Hepatocyte (in vitro differentiated cells): Measurements from ENCODE around the gene SLX4. TPM values are rescaled to one million over a fixed set of nuclear protein-coding genes. Genes with fewer than 3 reads are reported as not detected.
A peak's percentile ranks its signal among the peaks of the same experiment; 100 is the strongest.
"Not testable (repeated sequence)": the region's sequence is repeated elsewhere in the genome, so short reads cannot be mapped to it uniquely, and the experiment has no call there.

Experiments used
- DNase-seq: peaks from one replicate; pipeline ENCODE4 v3.0.0-alpha.2; 2016; ENCODE audit warnings: low spot score
- H2AFZ ChIP-seq: fragments of 200-600 bp; sonication (generic); 2 replicates; pipeline ENCODE4 v1.6.0; 2016; ENCODE audit warnings: antibody characterized with exemption, mild to moderate bottlenecking
- H3K27ac ChIP-seq: fragments of 200-600 bp; sonication (generic); 2 replicates; pipeline ENCODE4 v1.5.1; 2016; ENCODE audit warnings: mild to moderate bottlenecking
- H3K27me3 ChIP-seq: fragments of 200-600 bp; sonication (generic); 2 replicates; pipeline ENCODE4 v1.6.1; 2016
- H3K36me3 ChIP-seq: fragments of 200-600 bp; sonication (generic); replicated peaks from 2 replicates; pipeline ENCODE4 v1.5.1; 2016; ENCODE audit warnings: low read depth; ENCODE audit not compliant: insufficient read depth
- H3K4me1 ChIP-seq: fragments of 200-600 bp; sonication (generic); 2 replicates; pipeline ENCODE4 v1.5.1; 2016; ENCODE audit warnings: mild to moderate bottlenecking, moderate library complexity; ENCODE audit not compliant: insufficient read depth
- H3K4me2 ChIP-seq: fragments of 200-600 bp; sonication (generic); 2 replicates; pipeline ENCODE4 v1.6.0; 2016
- H3K4me3 ChIP-seq: fragments of 200-600 bp; sonication (generic); 2 replicates; pipeline ENCODE4 v1.5.1; 2016; ENCODE audit warnings: mild to moderate bottlenecking
- H3K79me2 ChIP-seq: fragments of 200-600 bp; sonication (generic); 2 replicates; pipeline ENCODE4 v1.6.0; 2017; ENCODE audit warnings: mild to moderate bottlenecking
- H3K9me2 ChIP-seq: fragments of 200-600 bp; sonication (generic); replicated peaks from 2 replicates; pipeline ENCODE4 v1.6.0; 2017; ENCODE audit warnings: mild to moderate bottlenecking; ENCODE audit not compliant: insufficient read depth
- H3K9me3 ChIP-seq: fragments of 200-600 bp; sonication (generic); 2 replicates; pipeline ENCODE4 v1.5.1; 2016; ENCODE audit warnings: low read depth, mild to moderate bottlenecking
- H4K20me1 ChIP-seq: fragments of 200-600 bp; sonication (generic); 2 replicates; pipeline ENCODE4 v1.6.0; 2016; ENCODE audit warnings: mild to moderate bottlenecking; ENCODE audit not compliant: insufficient read depth, poor library complexity, severe bottlenecking
- EZH2 ChIP-seq: fragments of 200-600 bp; sonication (generic); IDR thresholded peaks from 2 replicates; pipeline ENCODE4 v1.6.1; 2016; ENCODE audit warnings: antibody characterized with exemption, mild to moderate bottlenecking, borderline replicate concordance
- EZH2phosphoT487 ChIP-seq: fragments of 200-600 bp; sonication (generic); IDR thresholded peaks from one replicate; pipeline ENCODE4 v1.6.1; 2018; ENCODE audit warnings: antibody characterized with exemption, mild to moderate bottlenecking, low read depth, moderate library complexity; ENCODE audit not compliant: unreplicated experiment, severe bottlenecking
- WGBS: methylation state at CpG from one replicate; pipeline ENCODE4 v1.1.6; 2016; ENCODE audit warnings: low lambda C conversion rate; ENCODE audit errors: missing lambda C conversion rate; 5-methylcytosine and 5-hydroxymethylcytosine counted together
- polyA plus RNA-seq: library from polyadenylated mRNA; unstranded; fragments of >200 nt; fragmentation: Nextera tagmentation; extraction: Ambion mirVana; gene quantifications from 2 replicates; pipeline ENCODE4 v1.2.1, GENCODE V29; 2016
- total RNA-seq: library from RNA; depleted of rRNA; stranded (reverse); fragments of >200 nt; gene quantifications from 2 replicates; pipeline ENCODE4 v1.2.3, GENCODE V29; 2014
- TF ChIP-seq, protein P1 (sequence below): fragments of 200-600 bp; sonication (generic); IDR thresholded peaks from 2 replicates; pipeline ENCODE4 v1.5.1; 2016; ENCODE audit warnings: antibody characterized with exemption, mild to moderate bottlenecking; ENCODE audit not compliant: poor library complexity

SLX4 gene
- total and polyA plus RNA-seq, 2 experiments from 2014 or later: 1.9 to 4.6 TPM

DNA sequence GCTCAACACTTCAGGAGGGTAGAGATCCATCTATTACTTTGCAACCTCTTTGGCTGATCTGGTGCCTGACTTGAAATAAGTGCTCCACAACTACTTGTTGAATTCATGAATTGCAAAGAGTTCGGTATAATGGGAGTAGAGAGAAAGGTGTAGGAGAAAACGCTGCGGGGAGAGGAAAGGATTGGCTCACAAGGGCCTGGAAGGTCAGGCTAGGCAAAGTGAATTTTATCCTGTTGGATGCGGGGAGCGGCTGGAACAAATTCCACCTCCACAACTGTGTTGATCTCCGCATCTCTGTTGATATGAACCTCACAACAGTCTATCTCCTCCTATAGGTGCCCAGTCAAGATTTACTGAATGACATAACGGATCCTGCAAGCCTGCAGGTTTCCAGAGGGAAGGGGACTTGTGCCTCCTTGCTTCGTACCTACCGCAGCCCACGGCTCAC, 684 bp downstream of the SLX4 start:
- TF ChIP-seq, protein P1, sequence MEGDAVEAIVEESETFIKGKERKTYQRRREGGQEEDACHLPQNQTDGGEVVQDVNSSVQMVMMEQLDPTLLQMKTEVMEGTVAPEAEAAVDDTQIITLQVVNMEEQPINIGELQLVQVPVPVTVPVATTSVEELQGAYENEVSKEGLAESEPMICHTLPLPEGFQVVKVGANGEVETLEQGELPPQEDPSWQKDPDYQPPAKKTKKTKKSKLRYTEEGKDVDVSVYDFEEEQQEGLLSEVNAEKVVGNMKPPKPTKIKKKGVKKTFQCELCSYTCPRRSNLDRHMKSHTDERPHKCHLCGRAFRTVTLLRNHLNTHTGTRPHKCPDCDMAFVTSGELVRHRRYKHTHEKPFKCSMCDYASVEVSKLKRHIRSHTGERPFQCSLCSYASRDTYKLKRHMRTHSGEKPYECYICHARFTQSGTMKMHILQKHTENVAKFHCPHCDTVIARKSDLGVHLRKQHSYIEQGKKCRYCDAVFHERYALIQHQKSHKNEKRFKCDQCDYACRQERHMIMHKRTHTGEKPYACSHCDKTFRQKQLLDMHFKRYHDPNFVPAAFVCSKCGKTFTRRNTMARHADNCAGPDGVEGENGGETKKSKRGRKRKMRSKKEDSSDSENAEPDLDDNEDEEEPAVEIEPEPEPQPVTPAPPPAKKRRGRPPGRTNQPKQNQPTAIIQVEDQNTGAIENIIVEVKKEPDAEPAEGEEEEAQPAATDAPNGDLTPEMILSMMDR: no peak
- TF ChIP-seq EZH2 (no peak), EZH2phosphoT487 (no peak)
- H3K79me2 ChIP-seq: peaks cover 48% of the 10 kb centered on the region
- no peaks in the 10 kb centered on the region for H4K20me1 ChIP-seq
- peak overlapping the region; percentile 80 for H2AFZ ChIP-seq
- no peaks in the 10 kb centered on the region for H3K36me3 ChIP-seq
- peak overlapping the region; percentile 77 for H3K4me3 ChIP-seq
- no peak for DNase-seq
- no peaks in the 10 kb centered on the region for H3K9me2 ChIP-seq
- H3K9me3 ChIP-seq: no peaks in the 10 kb centered on the region
- 6% methylated on average over 10 of the region's 10 CpGs for WGBS
- H3K27ac ChIP-seq: peak overlapping the region; percentile 82
- H3K27me3 ChIP-seq: no peaks in the 10 kb centered on the region
- peaks cover 18% of the 10 kb centered on the region for H3K4me1 ChIP-seq
- H3K4me2 ChIP-seq: peak overlapping the region; percentile 93

DNA sequence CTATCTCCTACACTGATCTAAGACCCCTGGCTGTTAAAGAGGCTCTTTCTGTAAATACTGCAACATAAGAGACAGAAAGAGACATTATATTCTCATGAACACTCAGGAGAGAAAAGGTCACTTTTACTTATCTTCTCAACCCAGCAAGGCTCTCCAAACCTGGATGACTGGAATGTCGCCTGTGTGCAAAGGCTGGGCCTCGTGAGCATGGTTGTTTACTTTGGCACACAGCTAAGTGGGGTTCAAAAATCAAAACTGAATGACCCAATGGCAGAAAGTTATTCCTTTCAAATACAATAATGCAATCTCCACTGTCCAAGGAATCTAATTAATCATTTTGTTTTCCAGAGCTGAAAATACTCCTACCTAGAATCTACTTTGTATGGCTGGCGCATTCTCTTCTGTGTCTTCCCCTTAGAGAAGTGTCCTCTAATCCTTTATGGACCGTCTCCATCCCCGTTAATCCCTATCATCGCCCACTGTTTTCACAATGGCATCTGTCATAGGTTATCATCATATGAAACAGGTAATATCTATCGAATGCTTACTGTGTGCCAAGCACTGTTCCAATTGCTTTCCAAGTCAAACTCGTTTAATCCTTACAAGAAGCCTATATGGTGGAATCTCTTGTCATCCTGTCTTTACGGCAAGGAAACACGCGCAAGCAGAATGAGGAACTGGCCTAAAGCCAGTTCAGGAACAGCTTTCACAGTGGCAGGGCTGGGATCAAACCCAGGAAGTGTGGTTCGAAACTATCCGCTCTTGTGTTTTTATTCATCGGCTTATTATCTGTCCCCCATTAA, 1.3 kb downstream of the SLX4 start:
- WGBS: 80% methylated on average over 14 of the region's 14 CpGs
- no peak for TF ChIP-seq EZH2phosphoT487
- no peak for TF ChIP-seq EZH2
- TF ChIP-seq, protein P1: no peak
- Histone ChIP-seq H3K27me3 (no peaks in the 10 kb centered on the region), H3K9me2 (no peaks in the 10 kb centered on the region), H3K36me3 (no peaks in the 10 kb centered on the region), H3K9me3 (no peaks in the 10 kb centered on the region), H4K20me1 (no peaks in the 10 kb centered on the region), H3K79me2 (peaks cover 42% of the 10 kb centered on the region), H3K4me3 (peak overlapping the region; percentile 77), H2AFZ (peak overlapping the region; percentile 80), H3K4me1 (peaks cover 18% of the 10 kb centered on the region), H3K27ac (peak overlapping the region; percentile 82), H3K4me2 (peak overlapping the region; percentile 93)
- DNase-seq: peak; percentile 32

DNA sequence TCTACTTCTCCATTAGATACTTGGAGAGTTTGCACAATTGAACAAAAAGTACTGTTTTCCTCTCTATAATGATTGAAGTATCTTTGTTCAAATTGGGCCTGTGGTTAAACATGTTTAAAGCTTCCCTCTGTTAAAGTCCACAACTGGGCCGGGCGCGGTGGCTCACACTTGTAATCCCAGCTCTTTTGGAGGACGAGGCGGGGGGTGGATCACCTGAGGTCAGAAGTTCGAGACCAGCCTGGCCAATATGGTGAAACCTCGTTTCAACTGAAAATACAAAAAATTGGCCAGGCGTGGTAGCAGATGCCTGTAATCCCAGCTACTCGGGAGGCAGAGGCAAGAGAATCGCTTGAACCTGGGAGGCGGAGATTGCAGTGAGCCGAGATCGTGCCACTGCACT, 2.4 kb downstream of the SLX4 start:
- not testable (repeated sequence) for H3K4me3 ChIP-seq, H3K36me3 ChIP-seq, H3K4me2 ChIP-seq, H2AFZ ChIP-seq, H4K20me1 ChIP-seq, H3K9me2 ChIP-seq, H3K27me3 ChIP-seq, DNase-seq, H3K9me3 ChIP-seq
- WGBS: 97% methylated on average over 13 of the region's 13 CpGs
- Histone ChIP-seq H3K79me2 (peaks cover 30% of the 10 kb centered on the region), H3K4me1 (peaks cover 18% of the 10 kb centered on the region), H3K27ac (peak overlapping the region; percentile 82)

DNA sequence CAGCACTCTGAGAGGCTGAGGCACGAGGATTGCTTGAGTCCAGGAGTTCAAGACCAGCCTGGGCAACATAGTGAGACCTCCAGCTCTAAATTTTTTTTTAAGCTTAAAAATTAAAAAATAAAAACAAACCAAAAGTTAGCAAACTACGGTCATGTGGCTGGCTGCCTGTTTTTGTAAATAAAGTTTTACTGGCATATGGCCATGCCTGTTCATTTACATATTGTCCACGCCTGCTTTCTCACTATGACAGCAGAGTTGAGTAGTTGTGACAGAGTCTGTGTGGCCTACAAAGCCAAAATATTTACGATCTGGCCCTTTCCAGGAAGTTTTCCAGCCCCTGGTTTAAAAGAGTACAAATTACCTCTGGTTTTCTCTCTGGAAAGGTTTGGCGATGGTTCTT, 3.3 kb downstream of the SLX4 start:
- Histone ChIP-seq H3K9me3 (no peaks in the 10 kb centered on the region), H2AFZ (no peak overlapping the region), H3K79me2 (peaks cover 21% of the 10 kb centered on the region), H3K36me3 (no peaks in the 10 kb centered on the region), H3K27me3 (no peaks in the 10 kb centered on the region), H4K20me1 (no peaks in the 10 kb centered on the region), H3K4me2 (no peak overlapping the region), H3K4me3 (no peak overlapping the region), H3K4me1 (peaks cover 15% of the 10 kb centered on the region), H3K9me2 (no peaks in the 10 kb centered on the region), H3K27ac (no peak overlapping the region)
- DNase-seq: no peak
- TF ChIP-seq, protein P1: no peak
- TF ChIP-seq EZH2: no peak
- TF ChIP-seq EZH2phosphoT487: no peak
- WGBS: 89% methylated on average over 5 of the region's 5 CpGs
